Activated CD8-positive, alpha-beta memory T cell treated with anti-CD3 and anti-CD28 coated beads, Interleukin-2, amount 50 U/mL, for 1 hour (primary cell): ENCODE data around the gene GLRA3.
"Not testable (repeated sequence)": the region's sequence is repeated elsewhere in the genome, so short reads cannot be mapped to it uniquely, and the experiment has no call there.

ENCODE experiments used
- DNase-seq: peaks from one replicate; pipeline ENCODE4 v3.0.0-alpha.2; 2020; ENCODE audit errors: extremely low read depth

Gene GLRA3

DNA sequence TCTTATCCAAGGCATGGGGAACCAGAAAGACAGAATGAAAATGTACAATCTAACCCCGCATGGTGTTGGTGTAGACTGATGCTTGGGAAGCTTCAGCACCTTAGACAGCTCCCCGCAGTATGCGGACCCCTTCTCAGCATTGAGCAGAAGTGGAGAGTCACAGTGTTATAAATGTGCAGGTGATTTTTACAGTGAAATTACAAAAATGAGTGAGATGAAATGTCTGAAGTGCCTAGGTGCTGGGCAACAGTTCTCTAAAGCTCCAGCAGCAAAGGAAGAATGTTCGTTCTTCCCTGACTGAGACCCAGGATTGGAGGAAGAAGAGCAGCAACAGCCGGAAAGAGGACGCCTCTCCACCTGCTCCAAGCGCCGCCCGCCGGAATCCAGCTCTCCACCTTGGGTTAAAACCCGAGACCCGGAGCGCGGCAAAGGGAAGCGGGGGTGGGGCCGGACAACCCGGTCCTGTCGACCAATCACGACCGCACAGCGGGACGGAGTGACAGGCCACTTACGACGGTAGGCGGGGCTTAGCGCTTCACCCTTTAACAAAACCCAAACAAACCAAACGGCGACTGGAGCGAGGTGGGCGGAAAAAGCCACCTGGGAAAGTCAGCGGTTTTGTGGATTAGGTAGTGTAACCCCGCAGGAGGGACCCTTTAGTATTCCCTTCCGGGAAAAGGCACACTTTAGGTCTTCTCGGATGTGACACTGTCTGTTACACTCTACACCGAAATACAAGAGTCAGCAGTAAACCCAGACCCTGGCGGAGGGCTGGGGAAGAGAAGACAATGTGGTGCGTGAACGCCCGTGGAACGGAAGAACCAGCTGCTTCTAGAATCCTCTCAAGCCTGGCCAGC lies at the start of gene GLRA3:
GLRA3 (minus strand) TSS at position 403 of the 857 bp plus-strand sequence. CDS start 436 bp downstream, outside the sequence.
- DNase-seq = no peak

DNA sequence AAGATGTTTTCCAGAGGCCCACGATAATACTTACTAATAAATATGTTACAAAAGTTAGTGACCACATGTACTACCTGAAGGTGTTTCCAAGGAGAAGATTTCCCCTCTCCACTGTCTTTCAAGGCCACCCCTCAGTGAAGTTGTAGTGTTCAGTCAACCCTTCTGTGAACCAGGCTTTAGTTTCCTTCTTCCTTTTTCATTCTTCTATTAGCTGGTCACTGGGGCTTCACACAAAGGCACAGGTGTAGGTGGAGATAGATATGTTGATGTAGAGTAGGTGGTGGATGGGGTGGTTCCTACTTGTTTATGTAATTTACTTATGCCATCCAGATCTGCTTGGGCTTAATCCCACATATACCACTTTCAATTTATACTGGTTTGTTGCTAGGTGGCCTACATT lies 45.9 kb upstream of the GLRA3 start:
- no peak for DNase-seq

DNA sequence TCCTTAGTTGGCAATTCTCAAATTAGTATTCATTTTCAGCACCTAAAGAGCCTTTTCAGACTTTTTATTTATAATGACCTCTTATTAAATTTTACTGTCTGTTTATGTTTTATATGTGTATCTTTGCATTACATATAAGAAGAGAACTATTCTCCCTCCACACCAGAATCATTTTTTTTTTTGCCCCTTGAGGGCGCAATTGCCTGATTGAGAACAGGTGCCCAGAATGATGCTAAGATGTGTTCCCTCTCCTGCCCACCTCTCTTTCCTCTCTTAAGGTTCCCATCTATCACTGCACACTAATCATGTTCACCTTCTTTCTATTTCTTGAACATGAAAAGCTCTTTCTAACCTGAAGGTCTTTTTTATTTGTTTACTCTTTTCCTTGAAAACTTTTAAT lies 44.9 kb upstream of the GLRA3 start:
- no peak for DNase-seq

DNA sequence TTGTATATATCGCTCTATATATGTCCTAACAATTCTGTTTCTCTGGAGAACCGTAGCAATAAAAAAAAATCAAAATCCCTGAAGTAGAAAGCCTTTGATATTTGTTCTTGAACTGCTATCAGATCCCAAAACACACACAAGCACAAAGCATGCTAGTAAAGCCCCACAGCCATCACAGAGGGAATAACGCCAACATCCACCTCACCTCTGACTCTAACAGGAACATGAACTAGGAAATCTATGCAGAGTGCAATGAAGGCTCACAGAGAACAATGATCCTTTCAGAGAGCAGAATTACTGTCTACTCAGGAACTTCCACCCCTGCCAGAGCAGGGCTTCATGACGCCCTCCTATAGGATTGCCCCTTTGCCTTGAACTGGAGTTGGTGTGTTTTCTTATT lies 44.1 kb upstream of the GLRA3 start:
- DNase-seq = not testable (repeated sequence)

DNA sequence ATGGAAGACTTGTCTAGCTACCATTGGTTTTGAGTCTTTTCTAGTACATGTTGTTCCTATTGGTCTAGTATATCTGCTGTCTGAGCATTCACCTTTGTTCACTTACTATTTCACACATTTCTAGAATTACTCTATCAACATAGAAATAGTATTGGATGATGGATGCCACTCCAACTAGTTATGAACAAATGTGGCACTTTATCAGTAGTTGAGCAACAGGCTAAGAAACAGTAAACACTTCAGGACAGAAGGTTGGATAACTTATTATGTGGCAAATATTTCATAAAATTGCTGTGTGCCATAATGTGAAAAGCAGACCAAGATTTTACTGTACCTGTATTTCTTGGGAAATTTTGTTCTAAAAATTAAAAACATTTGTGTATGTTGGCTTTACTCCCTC lies 42.4 kb upstream of the GLRA3 start:
- no peak for DNase-seq

DNA sequence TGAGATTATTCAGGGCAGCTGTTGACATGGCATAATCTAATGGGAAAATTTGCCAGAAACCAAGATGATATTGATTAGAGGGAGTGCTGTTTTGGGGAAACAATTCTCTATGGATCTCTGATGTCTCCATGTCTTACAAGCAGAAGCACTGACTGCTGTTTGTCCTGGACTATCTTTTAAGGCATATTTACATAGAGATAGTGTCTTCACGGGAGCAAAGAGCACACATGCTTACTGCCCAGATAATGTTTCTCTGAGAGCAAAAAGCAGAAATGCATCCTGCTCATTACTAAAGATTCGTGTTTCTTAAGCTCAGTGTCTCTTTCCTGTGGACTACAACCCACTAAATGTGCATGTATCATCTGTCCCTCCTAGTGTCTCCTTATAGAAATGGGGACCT lies 41.3 kb upstream of the GLRA3 start:
- no peak for DNase-seq

DNA sequence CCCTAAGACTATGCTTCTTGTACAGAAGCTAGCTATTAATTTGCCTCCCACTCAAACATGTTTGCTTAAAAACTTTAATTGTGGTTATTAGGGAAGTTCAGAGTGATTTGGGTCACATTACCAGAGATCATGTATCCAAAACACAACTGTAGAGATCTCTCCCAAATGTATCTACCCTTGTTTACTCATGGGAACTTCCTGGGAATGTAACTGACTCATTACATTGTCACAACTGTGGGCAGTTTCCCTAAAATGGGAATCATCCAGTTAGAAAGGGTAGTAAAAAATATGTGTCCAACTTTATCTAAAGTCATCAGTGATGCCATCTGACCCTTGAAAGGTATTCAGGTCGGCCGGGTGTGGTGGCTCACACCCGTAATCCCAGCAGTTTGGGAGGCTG lies 40.3 kb upstream of the GLRA3 start:
- no peak for DNase-seq

DNA sequence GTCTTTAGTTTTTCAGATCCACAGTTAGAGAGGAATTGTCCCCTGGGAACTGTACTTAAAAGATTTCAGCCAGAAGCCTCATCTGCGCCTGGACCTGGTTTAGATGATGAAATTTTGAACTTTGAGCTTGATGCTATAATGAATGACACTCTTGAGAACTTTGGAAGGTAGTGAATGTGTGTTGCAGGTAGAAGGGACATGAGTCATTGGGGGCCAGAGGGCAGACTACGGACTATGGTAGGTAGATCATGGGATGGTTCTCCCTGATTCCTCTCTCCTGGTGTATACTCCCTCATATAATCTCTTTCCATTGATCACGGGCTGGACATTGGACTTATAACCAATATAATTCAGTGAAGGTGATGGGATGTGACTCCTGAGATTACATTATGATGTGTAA lies 38.9 kb upstream of the GLRA3 start:
- no peak for DNase-seq

DNA sequence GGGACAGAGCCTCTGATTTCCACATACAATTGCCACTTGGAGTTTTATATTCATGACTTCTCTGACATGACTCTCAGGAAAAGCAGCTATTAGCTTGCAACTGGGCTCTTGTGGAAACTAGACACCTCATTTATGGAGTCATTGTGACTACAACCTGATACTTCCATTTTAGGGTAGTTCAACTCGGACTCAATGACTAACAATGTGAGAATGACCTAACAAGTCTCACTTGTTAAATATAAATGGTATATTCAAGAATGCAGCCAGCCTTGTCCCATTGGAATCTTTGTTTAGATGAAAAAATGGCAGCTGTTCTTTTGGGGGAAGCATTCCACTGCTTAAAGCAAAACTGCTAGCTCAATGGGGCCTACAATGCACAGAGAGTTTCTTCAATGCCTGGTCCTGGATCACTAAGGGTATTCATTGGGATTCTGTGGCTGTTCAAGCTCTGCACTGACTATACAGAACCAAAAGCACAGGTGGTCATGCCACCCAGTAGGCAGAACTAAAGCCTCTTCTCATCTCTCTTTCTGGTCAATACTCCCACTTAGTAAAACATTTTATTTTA lies 36.5 kb upstream of the GLRA3 start:
- DNase-seq = no peak

DNA sequence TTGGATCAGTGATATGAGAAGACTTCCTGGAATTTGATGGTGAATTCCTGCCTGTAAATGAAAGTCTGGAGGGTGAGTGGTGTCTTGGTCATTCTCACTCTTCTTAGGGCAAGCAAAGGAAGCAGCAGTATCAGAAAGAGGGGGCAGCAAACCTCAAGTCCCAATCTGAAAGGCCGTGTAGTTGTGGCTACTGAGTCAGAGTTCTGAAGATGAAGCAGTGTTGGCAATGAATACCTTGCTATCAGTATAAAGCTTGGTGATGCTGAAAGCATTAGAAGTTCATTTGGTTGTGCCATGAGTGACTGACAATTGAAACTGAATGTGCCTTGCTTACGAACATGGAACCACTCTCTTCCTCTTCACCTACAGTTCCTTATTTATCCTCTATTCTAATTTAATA lies 35.0 kb upstream of the GLRA3 start:
- no peak for DNase-seq

DNA sequence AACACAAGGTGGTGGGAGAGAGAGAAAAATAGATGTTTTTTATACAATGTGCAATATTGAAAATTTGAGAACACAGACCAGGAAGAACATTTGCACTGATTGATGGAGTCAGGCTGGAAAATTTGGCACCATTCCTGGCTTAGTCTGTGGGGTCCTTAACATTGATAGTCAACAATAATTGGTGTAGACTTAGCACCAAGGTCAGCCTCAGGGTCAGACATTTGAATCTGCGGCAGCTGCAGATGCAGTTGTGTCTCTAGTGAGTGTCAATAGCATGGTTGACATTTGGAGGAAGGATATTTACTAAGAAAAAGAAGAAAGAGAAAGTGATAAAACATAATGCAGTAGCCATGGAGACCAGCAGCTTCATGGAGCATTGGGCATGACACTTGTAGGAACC lies 31.5 kb upstream of the GLRA3 start:
- DNase-seq = no peak

DNA sequence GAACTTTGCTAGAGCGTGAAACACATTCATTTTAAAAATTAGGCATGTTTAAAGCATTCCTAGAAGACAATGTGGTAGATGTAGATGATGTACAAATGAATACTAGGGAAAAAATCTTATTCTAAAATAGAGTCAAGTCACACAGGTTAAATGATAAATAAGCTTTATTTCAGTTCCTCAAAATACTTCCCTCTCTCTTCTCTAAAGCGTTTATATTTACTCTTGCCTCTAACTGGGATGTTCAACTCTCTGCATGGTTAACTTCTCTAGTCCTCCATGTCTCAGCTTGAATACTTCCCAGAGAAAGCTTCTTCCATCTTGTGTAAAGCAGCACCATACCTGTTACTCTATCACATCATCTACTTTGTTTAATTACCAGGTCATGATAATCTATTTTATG lies 30.9 kb upstream of the GLRA3 start:
- no peak for DNase-seq

DNA sequence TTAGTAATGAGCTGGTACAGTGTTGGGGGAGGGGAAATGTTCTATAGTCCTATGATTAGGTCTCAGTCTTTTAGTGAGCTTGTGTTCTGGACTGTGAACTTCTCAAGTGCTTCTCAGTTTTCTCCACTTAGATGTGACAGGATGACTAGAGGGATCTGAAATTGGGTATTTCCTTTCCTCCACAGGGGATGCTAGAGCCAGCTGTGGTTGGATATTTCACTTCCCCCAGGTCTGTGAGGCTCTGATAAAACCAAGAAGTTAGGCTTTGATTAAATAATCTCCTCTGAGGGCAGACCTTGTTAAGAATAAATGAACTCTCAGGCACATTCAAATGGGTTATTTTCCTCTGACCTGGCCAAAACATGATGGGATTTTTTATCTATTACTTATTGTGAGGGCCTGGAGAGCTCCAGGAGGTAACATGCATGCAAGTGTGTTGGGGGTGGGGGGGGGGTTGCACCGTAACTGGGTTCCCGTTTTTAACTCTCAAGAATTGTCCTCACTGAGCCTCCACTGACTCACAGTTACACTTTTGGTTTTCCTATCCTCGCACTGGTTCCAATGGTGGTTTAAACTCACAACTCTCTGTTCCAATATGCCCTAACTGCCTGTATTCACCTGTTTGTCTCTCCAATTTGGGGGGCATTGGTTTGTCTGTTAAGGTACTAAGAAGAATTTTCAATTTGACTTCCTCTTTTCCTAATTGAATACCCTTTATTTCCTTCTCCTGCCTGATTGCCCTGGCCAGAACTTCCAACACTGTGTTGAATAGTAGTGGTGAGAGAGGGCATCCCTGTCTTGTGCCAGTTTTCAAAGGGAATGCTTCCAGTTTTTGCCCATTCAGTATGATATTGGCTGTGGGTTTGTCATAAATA lies 28.1 kb upstream of the GLRA3 start:
- DNase-seq = no peak

DNA sequence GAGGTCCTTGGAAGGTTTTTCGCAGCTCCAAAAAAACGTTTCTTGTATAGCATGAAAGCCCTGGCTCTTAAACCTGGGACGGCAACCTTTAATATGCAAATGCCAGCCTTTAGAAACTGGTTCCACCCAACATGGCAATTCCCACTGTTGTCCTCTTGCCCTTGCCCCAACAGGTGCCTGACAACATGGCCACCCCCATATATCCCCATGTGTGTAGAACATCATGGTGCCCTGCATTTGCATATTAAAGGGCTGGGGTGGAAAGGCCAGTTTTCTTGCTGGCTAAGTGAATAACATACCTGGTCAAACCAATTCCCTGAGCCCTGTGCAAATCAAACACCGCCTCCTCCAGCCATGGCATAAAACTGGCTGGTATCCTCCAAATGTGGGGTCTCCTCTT lies 26.0 kb upstream of the GLRA3 start:
- DNase-seq = no peak

DNA sequence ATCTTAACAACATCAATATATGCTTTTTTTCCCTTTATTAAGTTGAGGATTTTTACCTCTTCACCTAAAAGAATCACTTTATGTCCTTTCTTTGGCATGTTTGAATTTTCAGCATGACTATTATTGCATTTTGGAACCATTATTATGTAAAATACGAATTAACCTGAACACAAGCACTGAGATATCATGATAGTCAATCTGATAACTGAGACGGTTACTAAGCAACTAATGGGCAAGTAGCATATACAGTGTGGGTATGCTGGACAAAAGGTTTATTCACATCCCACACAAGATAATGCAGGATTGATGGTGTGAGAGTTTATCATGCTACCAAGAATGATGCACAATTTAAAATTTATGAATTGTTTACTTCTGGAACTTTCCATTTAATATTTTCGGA lies 24.6 kb upstream of the GLRA3 start:
- DNase-seq = no peak

DNA sequence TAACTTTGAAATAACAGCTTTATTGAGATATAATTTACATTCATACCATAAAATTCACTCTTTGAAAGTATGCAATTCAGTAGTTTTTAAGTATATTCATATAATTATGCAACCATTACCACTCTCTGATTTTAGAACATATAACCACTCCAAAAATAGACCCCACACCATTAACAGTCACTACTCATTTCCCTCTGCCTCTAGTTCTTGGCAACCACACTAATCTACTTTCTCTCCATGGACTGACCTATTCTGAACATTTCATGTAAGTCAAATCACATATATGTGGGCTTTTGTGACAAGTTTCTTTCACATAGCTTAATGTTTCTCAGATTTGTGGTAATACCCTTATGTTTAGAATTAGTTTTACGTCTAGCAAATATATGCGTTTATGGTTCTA lies 19.5 kb upstream of the GLRA3 start:
- DNase-seq = no peak

DNA sequence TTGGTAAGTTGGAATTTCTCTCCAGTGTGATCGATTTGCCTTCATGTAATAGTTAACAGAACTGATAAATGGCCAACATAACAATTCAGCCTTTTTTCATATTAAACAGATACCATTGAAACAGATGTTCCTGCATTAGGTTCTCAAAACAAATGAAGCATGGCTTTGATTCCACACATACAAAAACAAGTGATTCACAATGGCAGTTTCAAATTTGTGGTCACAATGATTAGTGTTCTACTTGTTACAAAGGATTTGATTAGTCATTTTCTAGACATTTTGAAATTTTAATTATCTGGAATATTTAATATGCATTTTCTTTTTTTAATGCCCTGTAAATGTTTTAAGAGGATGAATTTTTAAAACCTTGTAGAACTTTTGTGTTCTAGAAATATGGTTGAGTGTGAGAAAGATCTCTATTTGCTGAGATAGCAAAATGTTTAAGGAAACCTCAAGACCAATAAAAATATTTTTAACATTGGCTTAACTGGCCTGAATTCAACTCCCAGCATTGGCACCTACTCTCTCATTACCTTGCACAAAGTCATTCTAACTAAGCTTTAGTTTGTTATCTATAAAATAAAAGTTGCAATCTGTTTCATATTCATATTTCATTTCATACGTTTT lies 18.9 kb upstream of the GLRA3 start:
- no peak for DNase-seq

DNA sequence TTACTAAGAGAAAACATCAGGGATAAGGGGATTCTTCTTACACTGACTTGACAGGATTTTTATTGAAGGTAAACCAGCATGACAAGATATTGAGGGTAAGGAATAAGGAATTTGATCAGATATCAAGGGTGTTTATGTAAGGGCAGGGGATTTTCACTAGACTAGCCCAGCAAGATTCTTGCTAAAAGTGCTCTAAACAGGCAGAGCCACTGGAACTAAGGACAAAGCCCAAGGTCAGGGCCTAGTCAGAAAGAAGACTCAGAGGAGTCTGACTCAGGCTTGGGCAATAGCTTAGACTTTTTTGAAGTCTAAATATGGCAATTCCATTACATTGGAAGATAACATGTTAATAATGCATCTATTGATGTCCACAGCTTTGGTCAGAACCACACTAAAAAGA lies 6.5 kb upstream of the GLRA3 start:
- no peak for DNase-seq

DNA sequence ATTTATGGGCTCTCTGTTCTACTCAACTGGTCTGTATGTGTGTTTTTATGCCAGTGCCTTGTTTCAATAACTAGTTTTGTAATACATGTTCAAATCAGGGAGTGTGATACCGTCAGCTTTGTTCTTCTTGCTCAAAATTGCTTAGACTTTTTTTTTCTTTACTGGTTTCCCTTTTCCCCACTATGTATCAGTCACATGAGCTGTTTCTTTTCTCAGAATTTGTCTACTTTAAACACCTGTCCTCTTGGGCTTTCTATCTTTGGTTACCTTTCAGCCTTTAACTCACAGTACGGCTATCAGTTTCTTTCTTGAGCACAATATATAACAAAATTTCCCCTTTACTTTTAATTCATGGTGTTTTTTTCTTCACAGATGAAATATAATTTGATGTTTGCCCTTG lies 5.4 kb upstream of the GLRA3 start:
- DNase-seq = no peak

DNA sequence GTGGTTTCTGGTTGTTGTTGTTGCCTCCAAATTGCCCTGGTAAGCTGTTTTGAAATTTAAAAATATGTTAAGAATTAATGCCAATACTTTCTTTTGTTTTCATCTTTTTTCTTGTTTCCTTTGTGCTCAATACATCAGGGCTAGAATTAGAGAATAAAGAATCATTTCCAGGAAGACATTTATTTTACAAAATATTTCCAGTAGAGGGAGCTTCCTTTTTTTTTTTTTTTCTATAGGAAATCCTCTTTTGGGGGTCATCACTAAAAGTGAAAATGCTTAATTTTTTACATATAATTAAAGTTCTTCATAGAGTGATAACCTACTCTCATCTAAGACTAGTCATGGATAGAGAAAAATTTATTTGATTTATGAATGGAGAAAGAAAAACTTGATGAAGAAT lies 2.4 kb downstream of the GLRA3 start:
- DNase-seq = no peak

DNA sequence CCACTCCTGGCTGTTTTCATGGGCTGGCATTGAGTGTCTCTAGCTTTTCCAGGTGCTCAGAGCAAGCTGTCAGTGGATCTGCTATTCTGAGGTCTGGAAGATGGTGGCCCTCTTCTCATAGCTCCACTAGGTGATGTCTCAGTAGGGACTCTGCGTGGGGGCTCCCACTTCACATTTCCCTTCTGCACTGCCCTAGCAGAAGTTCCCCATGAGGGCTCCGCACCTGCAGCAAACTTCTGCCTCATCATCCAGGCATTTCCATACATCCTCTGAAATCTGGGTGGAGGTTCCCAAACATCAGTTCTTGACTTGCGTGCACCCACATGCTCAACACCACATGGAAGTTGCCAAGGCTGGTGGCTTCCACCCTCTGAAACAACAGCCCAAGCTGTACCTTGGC lies 13.8 kb downstream of the GLRA3 start:
- no peak for DNase-seq

DNA sequence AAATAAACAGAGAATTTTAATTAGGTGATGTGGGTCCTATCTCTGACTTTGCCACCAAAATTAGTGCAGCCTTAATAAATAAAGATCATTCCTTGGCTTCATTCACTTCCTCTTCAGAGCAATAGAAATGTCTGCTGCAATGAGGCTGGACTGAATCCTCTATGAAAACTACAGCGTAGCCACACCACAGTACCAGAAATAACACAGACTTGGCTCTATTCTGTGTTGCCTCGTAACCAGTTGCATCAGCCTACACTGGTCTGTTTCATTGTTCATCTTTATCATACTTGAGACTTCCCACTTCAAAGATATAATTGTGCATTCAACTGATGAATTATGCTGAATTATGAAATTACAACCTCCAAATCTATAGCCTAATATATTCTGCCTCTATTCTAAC lies 15.8 kb downstream of the GLRA3 start:
- DNase-seq = no peak
